Measurements from ENCODE around the gene HMGN1.
"Not testable (repeated sequence)": the region's sequence is repeated elsewhere in the genome, so short reads cannot be mapped to it uniquely, and the experiment has no call there.

HMGN1 gene

DNA sequence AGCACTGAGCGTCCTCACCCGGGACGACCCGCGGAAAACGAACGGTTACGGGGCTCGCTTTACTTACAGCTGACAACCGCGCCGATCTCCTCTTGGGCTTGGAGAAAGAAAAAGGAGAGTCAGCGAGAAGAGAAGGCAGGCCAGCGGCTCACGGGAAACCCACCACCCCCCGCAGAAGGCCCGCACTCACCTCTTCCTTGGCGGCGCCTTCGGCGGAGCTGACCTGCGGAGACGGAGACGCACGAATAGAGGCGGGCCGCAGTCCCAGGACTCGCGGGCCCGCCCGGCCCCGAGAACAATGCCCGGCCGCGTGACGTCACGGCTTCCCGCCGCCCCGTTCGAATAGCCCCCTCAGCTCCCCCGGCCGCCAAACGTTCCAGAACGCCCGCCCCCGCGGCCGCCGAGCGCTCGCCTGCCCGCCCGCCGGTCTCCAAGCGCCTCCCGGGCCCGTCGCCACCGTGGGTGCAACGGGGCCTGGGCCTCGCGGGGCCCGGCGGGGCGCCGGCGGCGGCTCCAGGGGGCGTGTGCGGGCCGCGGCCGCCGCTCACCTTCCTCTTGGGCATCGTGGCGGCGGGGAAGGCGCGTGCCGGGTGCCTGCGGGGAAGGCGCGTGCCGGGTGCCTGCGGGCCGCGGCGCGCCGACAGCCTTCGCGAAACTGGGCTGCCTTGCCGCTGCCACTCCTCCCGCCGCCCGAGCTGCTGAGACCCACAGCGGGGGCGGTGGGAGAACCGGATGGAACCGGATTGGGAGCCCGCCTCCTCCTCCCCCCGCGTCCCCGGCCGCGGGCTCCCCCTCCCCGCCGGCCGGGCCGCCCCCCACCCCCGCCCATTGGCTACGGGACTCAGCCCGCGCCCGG lies at the start of gene HMGN1:
Gene HMGN1, minus strand, starts transcription at position 734 of the 856 bp plus-strand sequence. Its CDS starts 171 bp downstream, at position 563.
- peak; percentile 86 for DNase-seq (ENCODE audit: low read depth)

DNA sequence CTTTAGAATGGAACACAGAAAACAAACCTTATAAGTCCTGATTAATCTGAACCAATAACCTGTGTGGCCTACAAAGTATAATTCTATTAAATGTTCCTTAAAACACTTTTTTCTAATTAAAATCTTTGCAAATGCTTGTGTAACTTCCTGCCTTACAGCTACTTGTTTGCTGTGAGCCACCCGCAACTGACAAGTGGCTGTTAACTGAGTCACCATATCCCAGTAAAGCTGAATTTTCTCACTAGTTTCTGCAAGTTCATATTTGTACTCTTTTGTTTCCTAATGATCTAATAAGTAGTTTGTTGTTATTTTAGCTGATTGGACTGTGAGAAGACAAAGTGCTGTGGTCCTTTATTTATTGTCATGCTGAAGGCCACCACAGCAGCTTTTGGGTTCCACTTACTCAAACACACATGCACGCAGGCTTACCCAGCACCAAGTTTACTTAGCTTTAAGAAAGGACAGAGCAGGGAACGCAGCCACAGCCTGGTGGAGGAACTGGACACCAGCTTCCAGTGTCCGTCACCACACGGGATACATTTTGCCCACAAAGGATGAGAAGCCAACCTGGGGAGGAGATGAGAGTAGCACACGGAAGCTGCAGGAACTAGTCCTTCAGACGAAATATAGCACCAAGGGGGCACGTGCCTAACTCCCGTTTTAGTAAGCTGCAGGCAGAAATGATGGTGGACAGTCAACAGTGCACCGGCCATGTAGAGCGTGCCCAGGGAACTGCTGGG lies 48.9 kb upstream of the HMGN1 start:
- no peak for DNase-seq (ENCODE audit: low read depth)

DNA sequence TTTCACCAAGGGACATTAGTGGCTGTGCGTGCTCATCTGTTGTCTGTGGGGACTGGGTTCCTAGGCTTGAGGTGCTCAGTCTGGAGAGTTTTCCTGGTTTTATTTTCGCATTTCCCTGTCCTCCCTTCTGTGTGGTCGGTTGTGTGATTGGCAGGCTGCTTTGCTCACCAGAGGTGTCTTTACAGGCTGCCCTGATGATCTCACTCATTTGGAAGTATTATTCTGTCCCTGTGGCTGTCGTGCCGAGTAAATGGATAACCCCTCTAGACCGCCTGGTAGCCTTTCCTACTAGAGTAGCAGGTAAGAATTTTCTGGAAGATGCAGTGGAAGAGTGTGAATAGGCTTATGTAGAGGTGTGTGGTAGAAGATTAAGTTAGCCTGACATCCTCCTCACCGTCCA lies 44.1 kb upstream of the HMGN1 start:
- DNase-seq (ENCODE audit: low read depth) = no peak

GRCh38 chr21:39390212-39390765 lies 41.4 kb upstream of the HMGN1 start:
- no peak for DNase-seq (ENCODE audit: low read depth)

DNA sequence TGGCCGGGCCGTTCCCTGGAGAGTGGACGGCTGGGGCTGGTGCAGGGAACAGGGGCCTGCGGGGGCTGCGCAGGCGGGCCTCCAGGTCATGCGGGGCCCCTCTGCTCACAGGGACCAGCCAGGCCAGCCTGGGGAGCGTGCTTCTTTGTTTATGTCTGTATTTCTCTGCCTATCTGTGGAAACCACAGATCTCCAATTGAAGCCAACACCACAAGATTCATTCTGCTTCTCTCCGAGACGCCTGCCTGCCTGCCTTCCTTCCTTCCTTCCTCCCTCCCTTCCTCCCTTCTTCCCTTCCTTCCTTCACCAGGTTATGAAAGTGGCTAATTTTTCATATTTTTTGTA lies 39.9 kb upstream of the HMGN1 start:
- no peak for DNase-seq (ENCODE audit: low read depth)

DNA sequence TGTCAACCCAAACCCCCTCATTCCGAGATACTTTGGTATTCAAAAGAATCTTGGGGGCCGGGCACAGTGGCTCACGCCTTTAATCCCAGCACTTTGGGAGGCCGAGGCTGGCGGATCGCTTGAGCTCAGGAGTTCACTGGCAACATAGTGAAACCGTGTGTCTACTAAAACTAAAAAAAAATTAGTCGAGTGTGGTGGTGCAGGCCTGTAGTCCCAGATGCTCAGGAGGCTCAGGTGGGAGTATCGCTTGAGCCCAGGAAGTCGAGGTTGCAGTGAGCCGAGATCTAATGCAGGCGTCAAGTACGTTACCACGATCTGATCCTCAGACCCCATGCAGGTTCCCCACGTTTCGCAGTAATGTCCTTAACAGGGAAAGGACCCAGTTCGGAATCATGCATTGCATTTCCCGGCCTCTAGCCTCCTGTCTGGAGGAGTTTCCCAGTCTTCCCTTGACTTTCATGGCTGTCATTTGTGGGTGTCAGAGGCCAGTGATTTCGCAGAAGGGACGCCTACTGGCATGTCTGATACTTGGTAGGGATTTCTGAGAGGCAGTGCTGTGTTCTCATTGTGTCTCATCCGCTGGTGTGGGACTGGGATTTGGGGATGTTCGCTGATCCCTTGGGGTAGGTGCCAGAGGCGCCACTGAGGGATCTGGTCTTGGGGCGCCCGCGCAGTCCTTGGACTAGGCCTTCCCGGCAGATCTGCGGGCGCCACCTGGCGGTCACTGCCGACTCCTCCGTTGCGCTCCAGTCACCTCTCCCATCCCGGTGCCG lies 39.3 kb upstream of the HMGN1 start:
- DNase-seq (ENCODE audit: low read depth) = peak; percentile 86

DNA sequence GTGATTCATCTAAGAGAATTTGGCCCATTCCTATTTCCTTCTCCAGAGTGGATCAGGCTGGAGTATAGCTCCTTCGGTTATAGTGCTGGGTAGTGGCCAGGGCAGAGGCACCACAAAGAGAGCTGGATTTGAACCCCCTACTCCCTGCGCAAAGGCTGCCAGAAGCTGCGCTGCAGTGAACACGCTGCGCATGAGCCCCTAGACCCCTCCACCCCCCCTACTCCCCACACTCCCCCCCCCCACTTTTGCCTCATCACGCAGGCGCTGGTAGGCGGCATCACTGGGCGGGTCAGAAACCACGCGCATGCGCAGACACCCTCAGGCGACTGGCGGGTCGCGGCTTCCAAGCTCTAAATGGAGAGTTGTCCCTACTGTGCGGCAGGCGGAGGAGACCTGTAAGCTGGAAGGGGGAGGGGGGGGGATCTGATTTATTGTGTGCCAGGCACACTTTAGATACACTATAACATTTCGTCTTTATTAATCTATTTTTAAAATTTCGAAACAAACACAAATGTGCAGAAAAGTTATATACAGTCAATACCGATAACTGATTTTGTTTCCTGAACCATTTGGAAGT lies 38.7 kb upstream of the HMGN1 start:
- peak; percentile 82 for DNase-seq (ENCODE audit: low read depth)

GRCh38 chr21:39386899-39387298 lies 38.0 kb upstream of the HMGN1 start:
- DNase-seq (ENCODE audit: low read depth) = no peak

DNA sequence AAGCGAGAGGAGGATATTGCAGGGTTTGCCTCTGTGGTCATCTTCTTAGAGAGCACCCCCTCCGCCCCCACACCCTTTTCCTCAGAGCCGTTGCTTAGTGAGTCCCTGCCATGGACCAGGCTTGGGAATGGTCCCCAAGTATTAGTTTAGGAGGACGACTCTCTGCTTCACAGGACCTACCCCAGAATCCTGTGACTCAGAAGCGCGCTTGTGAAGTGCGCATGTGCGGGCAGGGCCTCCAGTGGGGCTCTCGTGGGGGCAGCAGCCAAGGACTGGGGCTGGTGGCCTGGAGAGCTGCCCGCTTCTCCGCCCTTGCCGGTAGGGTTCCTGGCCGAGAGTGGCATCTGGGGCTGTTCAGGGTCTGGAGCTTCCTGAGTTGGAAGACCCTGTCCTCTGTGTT lies 37.3 kb upstream of the HMGN1 start:
- no peak for DNase-seq (ENCODE audit: low read depth)

DNA sequence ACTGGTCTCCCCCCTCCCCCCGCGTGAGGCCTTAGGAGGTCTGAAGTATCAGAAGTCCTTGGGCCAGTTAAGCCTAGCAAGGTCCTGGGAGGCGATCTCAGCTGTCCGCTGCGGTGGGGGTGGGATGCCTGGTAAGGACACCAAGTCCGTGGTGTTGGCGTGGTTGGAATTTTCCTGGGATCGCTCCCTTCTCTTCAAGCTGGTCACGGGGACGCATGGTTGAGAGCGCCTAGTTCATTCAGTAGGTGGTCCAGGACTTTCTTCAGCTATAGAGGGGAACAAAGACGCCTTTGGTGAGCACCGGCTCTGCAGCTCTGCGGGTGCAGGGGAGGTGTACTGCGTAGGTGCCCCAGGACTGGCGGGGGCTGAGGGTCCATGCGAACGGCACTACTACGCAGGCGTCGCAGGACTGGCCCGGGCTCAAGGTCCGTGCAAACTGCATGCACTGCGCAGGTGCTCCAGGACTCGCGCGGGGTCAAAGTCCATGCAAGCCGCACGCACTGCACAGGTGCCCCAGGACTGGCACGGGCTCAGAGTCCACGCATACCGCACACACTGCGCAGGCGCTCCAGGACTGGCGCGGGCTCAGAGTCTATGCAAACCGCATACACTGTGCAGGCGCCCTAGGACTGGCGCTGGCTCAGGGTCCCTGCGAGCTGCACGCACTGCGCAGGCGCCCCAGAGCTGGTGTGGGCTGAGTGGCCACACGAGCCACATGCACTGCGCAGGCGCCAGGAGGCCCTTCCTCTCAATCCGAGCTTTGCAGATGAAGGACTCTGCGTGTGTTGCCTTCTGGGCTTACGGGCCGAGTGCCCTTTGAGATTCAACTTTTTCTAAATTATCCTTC lies 36.6 kb upstream of the HMGN1 start:
- DNase-seq (ENCODE audit: low read depth) = peak; percentile 44

- no peak for DNase-seq (ENCODE audit: low read depth)
Observed at GRCh38 chr21:39384674-39385298, 35.9 kb upstream of the HMGN1 start.

- not testable (repeated sequence) for DNase-seq (ENCODE audit: low read depth)
Observed at GRCh38 chr21:39382096-39382495, 33.2 kb upstream of the HMGN1 start.

GRCh38 chr21:39381009-39381408 lies 32.1 kb upstream of the HMGN1 start:
- no peak for DNase-seq (ENCODE audit: low read depth)

GRCh38 chr21:39379986-39380891 lies 31.4 kb upstream of the HMGN1 start:
- peak; percentile 79 for DNase-seq (ENCODE audit: low read depth)

DNA sequence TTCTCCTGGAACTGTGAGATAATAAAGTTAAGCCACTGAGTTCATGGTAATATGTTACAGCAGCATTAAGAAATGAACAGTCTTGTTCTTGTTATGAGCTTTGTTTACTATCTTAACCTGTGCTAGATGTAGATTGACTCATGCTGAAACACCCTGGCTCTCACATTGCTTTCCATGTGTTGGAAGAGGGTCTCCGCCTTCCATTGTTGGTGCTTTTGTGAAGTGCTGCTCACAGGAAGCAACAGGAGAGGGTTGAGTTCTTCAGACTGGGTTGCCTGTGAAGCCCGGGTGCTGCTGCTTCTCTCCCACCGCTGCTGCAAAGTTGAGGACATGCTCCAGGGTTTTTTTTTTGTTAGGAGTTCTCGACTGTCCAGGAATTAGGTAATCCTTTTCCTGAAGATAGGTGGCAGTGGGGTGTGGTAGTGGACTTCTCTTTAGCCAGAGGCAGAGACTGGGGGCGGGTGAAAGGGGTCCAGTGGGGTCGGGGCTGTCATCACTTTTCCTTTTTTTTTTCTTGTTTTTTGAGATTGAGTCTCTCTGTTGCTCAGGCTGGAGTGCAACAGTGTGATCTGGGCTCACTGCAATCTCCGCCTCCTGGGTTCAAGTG lies 28.7 kb upstream of the HMGN1 start:
- no peak for DNase-seq (ENCODE audit: low read depth)

- no peak for DNase-seq (ENCODE audit: low read depth)
Observed at GRCh38 chr21:39375446-39375845, 26.6 kb upstream of the HMGN1 start.

DNA sequence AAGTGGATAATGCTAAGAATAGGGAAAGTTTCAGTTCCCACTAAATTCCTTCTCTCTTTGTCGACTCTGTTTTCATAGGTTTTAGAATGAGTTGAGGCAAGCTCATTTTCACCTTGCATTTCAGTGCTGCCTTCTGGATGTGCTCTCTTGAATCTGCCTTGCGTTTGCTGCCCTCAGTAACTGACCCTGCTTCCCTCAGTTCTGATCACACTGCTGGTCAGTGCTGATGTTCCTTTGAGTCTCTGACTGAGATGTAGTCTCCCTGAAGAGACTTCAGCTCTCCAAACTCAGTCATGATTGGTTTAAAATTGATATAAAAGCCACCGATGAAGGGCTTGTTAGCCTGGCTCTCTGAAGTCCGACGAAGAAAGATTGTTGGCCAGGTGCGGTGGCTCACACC lies 25.2 kb upstream of the HMGN1 start:
- DNase-seq (ENCODE audit: low read depth) = no peak

GRCh38 chr21:39373634-39374033 lies 24.7 kb upstream of the HMGN1 start:
- no peak for DNase-seq (ENCODE audit: low read depth)

GRCh38 chr21:39369896-39370288 lies 21.0 kb upstream of the HMGN1 start:
- DNase-seq (ENCODE audit: low read depth) = not testable (repeated sequence)

All from stimulated activated CD8-positive, alpha-beta memory T cell treated with anti-CD3 and anti-CD28 coated beads, Interleukin-7, amount 100 ng/mL, for 24 hours (primary cell).